Breast epithelium (tissue), 3 donors: Measurements from ENCODE around the gene SEMA4D.

Experiments used
- POLR2A ChIP-seq: fragments of 450-650 bp; IDR thresholded peaks from one replicate; pipeline ENCODE4 v1.6.1; 2016; ENCODE audit warnings: antibody characterized with exemption, mild to moderate bottlenecking, moderate library complexity
- TF ChIP-seq, protein P1 (sequence below), 3 donors: fragments of 450-650 bp; IDR thresholded peaks; one replicate each; pipeline ENCODE4 v1.5.1; 2016 to 2017; ENCODE audit warnings: antibody characterized with exemption in 3 of 3, mild to moderate bottlenecking in 3 of 3, moderate library complexity in 3 of 3

GRCh38 chr9:89367281-89367680 is 130.6 kb downstream of the SEMA4D start:
- no peak for TF ChIP-seq POLR2A
- TF ChIP-seq, protein P1, sequence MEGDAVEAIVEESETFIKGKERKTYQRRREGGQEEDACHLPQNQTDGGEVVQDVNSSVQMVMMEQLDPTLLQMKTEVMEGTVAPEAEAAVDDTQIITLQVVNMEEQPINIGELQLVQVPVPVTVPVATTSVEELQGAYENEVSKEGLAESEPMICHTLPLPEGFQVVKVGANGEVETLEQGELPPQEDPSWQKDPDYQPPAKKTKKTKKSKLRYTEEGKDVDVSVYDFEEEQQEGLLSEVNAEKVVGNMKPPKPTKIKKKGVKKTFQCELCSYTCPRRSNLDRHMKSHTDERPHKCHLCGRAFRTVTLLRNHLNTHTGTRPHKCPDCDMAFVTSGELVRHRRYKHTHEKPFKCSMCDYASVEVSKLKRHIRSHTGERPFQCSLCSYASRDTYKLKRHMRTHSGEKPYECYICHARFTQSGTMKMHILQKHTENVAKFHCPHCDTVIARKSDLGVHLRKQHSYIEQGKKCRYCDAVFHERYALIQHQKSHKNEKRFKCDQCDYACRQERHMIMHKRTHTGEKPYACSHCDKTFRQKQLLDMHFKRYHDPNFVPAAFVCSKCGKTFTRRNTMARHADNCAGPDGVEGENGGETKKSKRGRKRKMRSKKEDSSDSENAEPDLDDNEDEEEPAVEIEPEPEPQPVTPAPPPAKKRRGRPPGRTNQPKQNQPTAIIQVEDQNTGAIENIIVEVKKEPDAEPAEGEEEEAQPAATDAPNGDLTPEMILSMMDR (IDR thresholded peaks at IDR 0.05), result no peak
